GM19463 (cell line): Measurements from ENCODE around the gene GLMP.
A peak's percentile ranks its signal among the peaks of the same experiment; 100 is the strongest.
"Not testable (repeated sequence)": the region's sequence is repeated elsewhere in the genome, so short reads cannot be mapped to it uniquely, and the experiment has no call there.

ENCODE experiments used
- ATAC-seq: cut with Tn5 transposase; IDR thresholded peaks from one replicate; pipeline ENCODE4 v1.9.1; 2021; ENCODE audit warnings: mild to moderate bottlenecking, moderate library complexity; ENCODE audit not compliant: unreplicated experiment

Gene GLMP, protein sequence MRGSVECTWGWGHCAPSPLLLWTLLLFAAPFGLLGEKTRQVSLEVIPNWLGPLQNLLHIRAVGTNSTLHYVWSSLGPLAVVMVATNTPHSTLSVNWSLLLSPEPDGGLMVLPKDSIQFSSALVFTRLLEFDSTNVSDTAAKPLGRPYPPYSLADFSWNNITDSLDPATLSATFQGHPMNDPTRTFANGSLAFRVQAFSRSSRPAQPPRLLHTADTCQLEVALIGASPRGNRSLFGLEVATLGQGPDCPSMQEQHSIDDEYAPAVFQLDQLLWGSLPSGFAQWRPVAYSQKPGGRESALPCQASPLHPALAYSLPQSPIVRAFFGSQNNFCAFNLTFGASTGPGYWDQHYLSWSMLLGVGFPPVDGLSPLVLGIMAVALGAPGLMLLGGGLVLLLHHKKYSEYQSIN

DNA sequence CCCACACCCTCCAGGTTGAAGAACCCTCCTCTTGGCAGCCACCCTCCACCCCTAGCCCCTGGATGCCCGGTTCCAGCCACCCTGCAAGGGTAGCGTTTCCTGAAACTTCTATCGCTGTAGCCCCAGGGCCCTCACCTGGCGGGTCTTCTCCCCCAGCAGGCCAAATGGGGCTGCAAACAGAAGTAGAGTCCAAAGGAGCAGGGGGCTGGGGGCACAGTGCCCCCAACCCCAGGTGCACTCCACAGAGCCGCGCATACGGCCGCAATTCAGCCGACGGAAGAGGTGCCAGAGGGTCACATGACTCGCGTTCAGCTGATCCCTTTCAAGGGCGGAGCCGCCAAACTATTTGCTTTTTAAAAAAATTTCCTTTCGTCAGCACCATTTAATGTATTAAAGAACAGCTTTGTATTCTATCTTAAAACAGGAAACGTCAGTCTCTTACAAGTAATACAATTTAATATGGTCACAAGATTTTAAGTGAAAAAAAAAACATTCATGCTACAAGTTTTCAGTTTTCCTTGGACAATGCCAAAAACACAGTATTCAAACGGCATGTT is at the start of gene GLMP:
GLMP (minus strand) TSS at position 289 of the 557 bp plus-strand sequence; CDS start at position 255, 34 bp downstream.
- no peak for ATAC-seq

DNA sequence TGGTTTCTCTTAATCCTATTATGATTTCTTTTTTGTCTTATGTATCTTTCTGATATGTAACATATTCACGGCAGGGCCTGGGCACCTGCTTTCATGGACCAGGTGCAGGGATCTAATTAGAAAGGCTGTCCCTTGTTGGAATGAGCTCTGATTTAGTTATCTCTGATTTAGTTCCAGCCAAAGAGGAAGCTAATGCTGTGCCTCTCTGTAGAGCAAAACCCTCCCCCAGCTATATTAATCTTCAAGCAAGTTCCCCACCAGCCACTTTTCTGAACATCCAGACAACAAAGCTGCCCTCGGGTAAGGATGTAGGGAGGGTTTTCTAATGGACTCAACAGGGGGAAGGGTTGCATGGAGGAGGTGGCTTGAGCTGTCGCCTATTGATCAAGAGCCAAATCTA is 48.9 kb upstream of the GLMP start:
- no peak for ATAC-seq

DNA sequence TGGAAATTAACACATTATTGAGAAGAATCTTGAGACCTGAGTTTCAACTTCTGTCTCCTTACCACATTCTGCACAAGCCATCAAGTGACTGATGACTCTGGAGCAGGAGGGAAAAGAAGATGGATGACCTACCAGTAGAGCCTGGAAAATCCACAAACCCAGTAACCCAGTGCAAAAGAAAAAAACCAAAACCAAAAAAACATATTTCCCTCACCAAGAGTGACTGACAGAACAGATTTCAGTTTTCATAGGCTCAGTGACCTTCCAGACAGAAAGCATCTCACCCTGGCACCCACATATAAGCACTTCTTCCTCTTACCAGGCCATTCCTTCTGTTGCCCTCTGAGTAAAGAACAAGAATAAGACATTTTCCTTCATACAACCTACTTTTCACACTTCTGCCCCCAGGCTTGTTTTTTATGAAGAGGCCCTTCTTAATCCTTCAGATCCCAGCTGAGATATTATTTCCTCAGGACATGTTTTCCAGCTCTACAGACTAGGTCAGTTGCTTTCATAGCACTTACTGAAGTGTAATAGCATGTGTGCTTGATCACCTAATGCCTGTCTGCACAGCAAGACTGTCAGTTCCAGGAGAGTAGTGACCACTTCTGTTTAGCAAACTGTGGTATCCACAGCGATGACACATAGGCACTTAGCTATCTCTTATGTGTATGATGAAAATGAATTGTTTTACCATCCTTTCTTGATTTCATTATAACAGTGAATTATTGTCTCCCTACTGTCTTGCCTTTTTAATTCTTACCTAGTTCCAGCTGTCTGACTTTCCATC is 46.9 kb upstream of the GLMP start:
- ATAC-seq, result no peak

DNA sequence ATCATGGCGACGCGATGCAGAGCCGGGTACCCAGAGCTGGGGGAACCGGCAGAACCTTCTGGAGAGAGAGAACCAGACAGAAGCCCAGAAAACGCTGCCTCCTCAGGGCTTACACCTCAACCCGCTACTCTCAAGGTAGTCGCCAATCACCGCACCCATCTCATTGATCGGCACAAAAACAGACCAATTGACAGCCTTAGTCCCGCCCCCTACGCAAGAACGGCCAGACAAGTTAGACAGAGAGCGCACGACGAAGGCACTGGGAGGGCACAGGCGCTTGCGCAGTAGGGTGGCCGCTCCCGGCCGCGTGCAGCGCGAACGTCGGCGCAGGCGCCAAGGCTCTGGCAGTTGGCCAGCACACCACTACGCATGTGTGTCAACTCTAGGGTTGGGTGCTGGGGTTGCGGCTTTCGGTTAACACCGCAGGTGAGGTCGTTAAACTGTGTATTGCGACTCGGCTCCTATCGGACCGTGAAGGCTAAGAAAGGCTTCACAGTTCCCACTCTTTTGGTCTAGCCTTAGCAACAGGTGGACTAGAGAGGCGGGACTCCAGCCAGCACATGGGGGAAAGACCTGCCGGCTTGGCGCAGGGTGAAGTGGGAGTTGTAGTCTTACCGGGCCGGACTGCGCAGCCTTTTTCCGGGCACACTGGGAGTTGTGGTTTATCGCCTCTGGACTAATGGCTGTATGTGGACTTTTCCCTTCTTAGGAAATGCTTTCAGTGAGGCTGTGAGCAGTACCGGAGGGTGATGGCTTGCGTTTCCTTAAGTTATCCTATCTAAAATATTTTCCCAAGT is 42.9 kb upstream of the GLMP start, which contains the start of the genes CCT3 and TSACC:
CCT3 (minus strand) TSS at position 113 of the 797 bp plus-strand sequence; CDS start at position 5, 108 bp downstream.
TSACC (plus strand) TSS at position 347 of the 797 bp plus-strand sequence. CDS start 1,232 bp downstream, outside the sequence.
- peak; percentile 89 for ATAC-seq

- no peak for ATAC-seq
Observed at GRCh38 chr1:156337888-156338179, 42.4 kb upstream of the GLMP start.

- ATAC-seq, result no peak
Observed at GRCh38 chr1:156337052-156337887, 41.8 kb upstream of the GLMP start.

- ATAC-seq, result no peak
Observed at GRCh38 chr1:156336242-156336641, 40.8 kb upstream of the GLMP start.

GRCh38 chr1:156323179-156323578 is 27.7 kb upstream of the GLMP start:
- not testable (repeated sequence) for ATAC-seq

- no peak for ATAC-seq
Observed at GRCh38 chr1:156320560-156320959, 25.1 kb upstream of the GLMP start.

DNA sequence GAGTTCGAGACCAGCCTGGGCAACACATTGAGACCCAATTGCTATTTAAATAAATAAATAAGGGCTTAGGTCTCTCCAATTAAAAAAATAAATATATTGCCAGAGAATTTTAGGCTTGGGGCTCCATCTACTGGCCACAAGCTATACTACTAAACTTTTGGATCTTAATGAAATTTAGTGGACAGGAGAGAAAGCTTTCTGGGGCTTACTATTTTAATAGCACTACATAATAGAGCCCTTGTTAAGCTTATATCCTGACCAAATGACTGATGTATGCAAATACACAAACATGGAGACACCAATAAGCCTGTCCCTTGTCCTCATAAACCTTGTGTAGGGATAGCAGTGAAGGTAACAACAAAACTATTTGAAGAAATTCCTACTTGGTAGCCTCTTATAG is 24.2 kb upstream of the GLMP start:
- no peak for ATAC-seq

DNA sequence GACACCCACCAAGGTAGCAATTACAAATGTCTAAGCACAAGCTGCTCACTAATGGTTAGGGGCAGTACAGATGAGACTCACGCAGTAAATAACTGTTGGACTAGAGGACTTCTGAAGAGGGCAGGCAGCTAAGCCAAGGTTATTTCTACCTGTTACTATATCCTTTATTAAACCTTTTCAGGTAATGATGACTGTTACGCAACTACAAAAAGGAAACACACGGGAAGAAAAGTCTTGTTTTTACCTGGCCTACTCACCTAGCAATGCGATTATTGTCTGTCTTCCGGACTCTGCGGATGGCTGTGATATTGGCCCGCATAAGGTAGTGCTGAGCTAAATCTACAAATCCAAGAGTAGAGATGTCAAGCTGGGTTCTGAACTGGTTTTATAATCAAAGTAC is 21.4 kb upstream of the GLMP start:
- ATAC-seq, result no peak

GRCh38 chr1:156310962-156311361 is 15.5 kb upstream of the GLMP start:
- no peak for ATAC-seq

- ATAC-seq, result no peak
Observed at GRCh38 chr1:156308078-156308477, 12.6 kb upstream of the GLMP start.

DNA sequence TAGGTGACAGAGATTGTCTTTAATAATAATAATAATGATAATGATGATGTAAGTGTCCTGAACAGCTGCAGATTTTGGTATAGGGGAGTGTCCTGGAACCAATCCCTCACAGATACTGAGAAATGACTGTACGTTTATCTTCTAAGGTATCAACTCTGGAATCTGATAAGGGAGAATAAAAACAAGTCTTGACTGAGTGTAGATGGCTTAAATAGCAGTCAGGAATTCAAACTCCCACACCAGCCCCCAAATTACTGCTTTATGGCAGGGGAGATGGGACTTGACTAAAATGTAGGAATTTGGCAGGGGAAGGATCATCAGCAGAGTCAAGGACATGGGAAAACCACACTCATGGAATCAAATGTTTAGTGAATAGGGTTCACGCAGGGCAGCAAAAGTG is 9.7 kb upstream of the GLMP start:
- no peak for ATAC-seq

DNA sequence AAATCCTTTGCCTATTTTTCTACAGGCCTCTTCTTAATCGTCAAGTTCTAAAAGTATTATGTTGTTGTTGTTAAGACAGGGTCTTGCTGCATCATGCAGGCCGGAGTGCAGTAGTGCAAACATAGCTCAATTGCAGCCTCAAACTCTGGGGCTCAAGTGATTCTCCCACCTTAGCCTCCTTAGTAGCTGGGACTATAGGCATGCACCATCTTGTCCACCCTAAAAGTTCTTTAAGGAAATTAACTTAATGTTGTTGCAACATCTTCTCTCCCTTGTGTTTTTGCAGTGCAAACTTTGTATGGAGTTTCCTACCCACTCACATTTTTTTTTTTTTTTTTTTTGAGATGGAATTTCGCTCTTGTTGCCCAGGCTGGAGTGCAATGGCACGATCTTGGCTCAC is 7.8 kb upstream of the GLMP start:
- no peak for ATAC-seq

- no peak for ATAC-seq
Observed at GRCh38 chr1:156298852-156299357, 3.4 kb upstream of the GLMP start, which contains the start of gene VHLL. TSS of gene VHLL (minus strand) at chr1:156299307. CDS start at chr1:156299189, 118 bp downstream.

- no peak for ATAC-seq
Observed at GRCh38 chr1:156293895-156294294, 1.6 kb downstream of the GLMP start.

GRCh38 chr1:156293098-156293434 is 2.4 kb downstream of the GLMP start:
- no peak for ATAC-seq

DNA sequence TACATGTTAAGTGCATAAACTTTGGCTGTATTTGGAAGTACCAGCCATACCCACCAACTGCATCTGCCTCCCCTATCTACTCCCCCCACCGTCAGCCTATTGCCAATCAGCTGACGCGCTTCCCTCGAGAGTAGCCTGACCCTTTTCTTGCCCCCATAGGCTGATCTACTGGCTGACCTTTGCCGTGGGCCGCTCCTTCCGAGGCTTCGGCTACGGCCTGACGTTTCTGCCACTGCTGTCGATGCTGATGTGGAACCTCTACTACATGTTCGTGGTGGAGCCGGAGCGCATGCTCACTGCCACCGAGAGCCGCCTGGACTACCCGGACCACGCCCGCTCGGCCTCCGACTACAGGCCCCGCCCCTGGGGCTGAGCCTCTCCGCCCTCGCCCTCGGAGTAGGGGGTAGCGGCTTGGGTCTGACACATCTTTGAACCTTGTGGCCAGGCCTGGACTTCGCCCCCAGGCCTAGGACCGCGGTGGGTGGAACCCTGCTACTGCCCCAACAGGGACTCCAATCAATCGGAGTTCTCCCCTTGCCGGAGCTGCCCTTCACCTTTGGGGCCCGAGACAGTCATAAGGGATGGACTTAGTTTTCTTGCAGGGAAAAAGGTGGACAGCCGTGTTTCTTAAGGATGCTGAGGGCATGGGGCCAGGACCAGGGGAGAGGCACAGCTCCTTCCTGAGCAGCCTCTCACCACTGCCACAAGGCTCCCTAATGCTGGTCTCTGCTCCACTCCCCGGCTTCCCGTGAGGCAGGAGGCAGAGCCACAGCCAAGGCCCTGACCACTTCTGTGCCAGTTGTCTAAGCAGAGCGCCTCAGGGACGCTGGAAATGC is 4.0 kb downstream of the GLMP start:
- no peak for ATAC-seq
